Peyer's patch (tissue), 4 donors: ENCODE results near the gene PCK2. TPM values are rescaled to one million over a fixed set of nuclear protein-coding genes. Genes with fewer than 3 reads are reported as not detected.
A peak's percentile ranks its signal among the peaks of the same experiment; 100 is the strongest.

ENCODE experiments used
- DNase-seq, 3 donors: peaks; one replicate each; pipeline ENCODE4 v3.0.0-alpha.2; 2017 to 2019
- H3K27ac ChIP-seq, 4 donors: fragments of 200-600 bp; sonication (generic); one replicate each; pipeline ENCODE4 v1.5.1; 2016 to 2019
- H3K27me3 ChIP-seq, 2 donors: fragments of 200-600 bp; sonication (generic); one replicate each; pipeline ENCODE4 v1.5.1; 2019
- H3K36me3 ChIP-seq, 3 donors: fragments of 200-600 bp; sonication (generic); one replicate each; pipeline ENCODE4 v1.5.1; 2016 to 2019
- H3K4me1 ChIP-seq, 4 donors: fragments of 200-600 bp; sonication (generic); one replicate each; pipeline ENCODE4 v1.5.1; 2016 to 2019
- H3K4me3 ChIP-seq, 4 donors: fragments of 200-600 bp; sonication (generic); 1 replicate in 3 of 4; 2 replicates in 1 of 4; pipeline ENCODE4 v1.5.1; 2016 to 2019; ENCODE audit warnings: mild to moderate bottlenecking in 1 of 4
- H3K9me3 ChIP-seq, 4 donors: fragments of 200-600 bp; sonication (generic); one replicate each; pipeline ENCODE4 v1.5.1; 2016 to 2019; ENCODE audit warnings: mild to moderate bottlenecking in 1 of 4
- CTCF ChIP-seq, 6 experiments: fragments of 450-650 bp in 4 of 6; fragments of 200-600 bp in 2 of 6; sonication (generic) in 1 of 6; IDR thresholded peaks; one replicate each; pipeline ENCODE4 v1.5.1; 2017 to 2019; ENCODE audit warnings: antibody characterized with exemption in 6 of 6, mild to moderate bottlenecking in 3 of 6, moderate library complexity in 1 of 6
- POLR2A ChIP-seq, 2 donors: fragments of 450-650 bp; IDR thresholded peaks; one replicate each; pipeline ENCODE4 v1.5.1; 2017; ENCODE audit warnings: antibody characterized with exemption in 2 of 2, mild to moderate bottlenecking in 2 of 2, moderate library complexity in 2 of 2
- total RNA-seq, 4 donors: library from RNA; depleted of rRNA; stranded (reverse); fragments of >200 nt; gene quantifications; one replicate each; pipeline ENCODE4 v1.1.0, GENCODE V29; 2016

Gene PCK2
- total RNA-seq, 4 donors from 2014 or later = 53.6 to 820 (median 644) TPM

GRCh38 chr14:24135584-24135833, 41.4 kb downstream of the PCK2 start:
- Histone ChIP-seq H3K27ac (peak overlapping the region; percentile 95 to 97 (median 96)), H3K36me3 (peaks cover 0 to 22% (median 3%) of the 10 kb centered on the region in 3 donors), H3K4me1 (peaks cover 0 to 44% (median 15%) of the 10 kb centered on the region in 4 donors), H3K9me3 (no peaks in the 10 kb centered on the region), H3K4me3 (peak overlapping the region; percentile 93 to 99 (median 96)), H3K27me3 (no peaks in the 10 kb centered on the region)
- TF ChIP-seq POLR2A (IDR thresholded peaks at IDR 0.05) (no peak), CTCF (IDR thresholded peaks at IDR 0.05) (peak in 1 of 6 experiments; percentile 1)
- no peak for DNase-seq

- DNase-seq = peak; percentile 93 to 98 (median 98)
- Histone ChIP-seq H3K4me3 (peak within 1 kb of the TSS; percentile 93 to 99 (median 96)), H3K9me3 (no peaks in the 10 kb centered on the region), H3K27ac (peak within 1 kb of the TSS; percentile 95 to 97 (median 96)), H3K36me3 (peaks cover 0 to 22% (median 3%) of the 10 kb centered on the region in 3 donors), H3K27me3 (no peaks in the 10 kb centered on the region), H3K4me1 (peaks cover 0 to 44% (median 16%) of the 10 kb centered on the region in 4 donors)
- TF ChIP-seq POLR2A (IDR thresholded peaks at IDR 0.05) = peak; percentile 58 to 80
- TF ChIP-seq CTCF (IDR thresholded peaks at IDR 0.05) = peak in 1 of 6 experiments; percentile 0
Observed at GRCh38 chr14:24135834-24136683, 41.9 kb downstream of the PCK2 start, which contains the start of gene PSME1. Gene PSME1, plus strand, starts transcription at chr14:24136194. Its CDS starts 69 bp downstream, at chr14:24136263.

GRCh38 chr14:24136684-24137528, 42.8 kb downstream of the PCK2 start:
- no peak for DNase-seq

GRCh38 chr14:24137529-24138395, 43.7 kb downstream of the PCK2 start:
- Histone ChIP-seq H3K4me1 (peaks cover 0 to 53% (median 17%) of the 10 kb centered on the region in 4 donors), H3K36me3 (peaks cover 0 to 22% (median 3%) of the 10 kb centered on the region in 3 donors), H3K27me3 (no peaks in the 10 kb centered on the region), H3K27ac (peak overlapping the region in 3 of 4 donors; percentile 47 to 96 (median 95)), H3K9me3 (no peaks in the 10 kb centered on the region), H3K4me3 (peak overlapping the region in 1 of 4 donors; percentile 93)
- TF ChIP-seq POLR2A (IDR thresholded peaks at IDR 0.05) (no peak), CTCF (IDR thresholded peaks at IDR 0.05) (no peak)
- DNase-seq = no peak

More at GRCh38 chr14:24136684-24137528, 42.8 kb downstream of the PCK2 start:
- peaks cover 0 to 45% (median 16%) of the 10 kb centered on the region in 4 donors for H3K4me1 ChIP-seq
- no peaks in the 10 kb centered on the region for H3K9me3 ChIP-seq
- no peaks in the 10 kb centered on the region for H3K27me3 ChIP-seq
- H3K36me3 ChIP-seq = peaks cover 0 to 22% (median 3%) of the 10 kb centered on the region in 3 donors
- H3K27ac ChIP-seq = peak overlapping the region; percentile 95 to 97 (median 96)
- peak overlapping the region; percentile 93 to 99 (median 96) for H3K4me3 ChIP-seq
- TF ChIP-seq POLR2A (IDR thresholded peaks at IDR 0.05) = no peak
- TF ChIP-seq CTCF (IDR thresholded peaks at IDR 0.05) = no peak
